Hepatocyte (in vitro differentiated cells): ENCODE measurements around the gene CHSY3. TPM values are rescaled to one million over a fixed set of nuclear protein-coding genes. Genes with fewer than 3 reads are reported as not detected.

ENCODE experiments used
- DNase-seq: peaks from one replicate; pipeline ENCODE4 v3.0.0-alpha.2; 2016; ENCODE audit warnings: low spot score
- H2AFZ ChIP-seq: fragments of 200-600 bp; sonication (generic); 2 replicates; pipeline ENCODE4 v1.6.0; 2016; ENCODE audit warnings: antibody characterized with exemption, mild to moderate bottlenecking
- H3K27ac ChIP-seq: fragments of 200-600 bp; sonication (generic); 2 replicates; pipeline ENCODE4 v1.5.1; 2016; ENCODE audit warnings: mild to moderate bottlenecking
- H3K27me3 ChIP-seq: fragments of 200-600 bp; sonication (generic); 2 replicates; pipeline ENCODE4 v1.6.1; 2016
- H3K36me3 ChIP-seq: fragments of 200-600 bp; sonication (generic); replicated peaks from 2 replicates; pipeline ENCODE4 v1.5.1; 2016; ENCODE audit warnings: low read depth; ENCODE audit not compliant: insufficient read depth
- H3K4me1 ChIP-seq: fragments of 200-600 bp; sonication (generic); 2 replicates; pipeline ENCODE4 v1.5.1; 2016; ENCODE audit warnings: mild to moderate bottlenecking, moderate library complexity; ENCODE audit not compliant: insufficient read depth
- H3K4me2 ChIP-seq: fragments of 200-600 bp; sonication (generic); 2 replicates; pipeline ENCODE4 v1.6.0; 2016
- H3K4me3 ChIP-seq: fragments of 200-600 bp; sonication (generic); 2 replicates; pipeline ENCODE4 v1.5.1; 2016; ENCODE audit warnings: mild to moderate bottlenecking
- H3K79me2 ChIP-seq: fragments of 200-600 bp; sonication (generic); 2 replicates; pipeline ENCODE4 v1.6.0; 2017; ENCODE audit warnings: mild to moderate bottlenecking
- H3K9me2 ChIP-seq: fragments of 200-600 bp; sonication (generic); replicated peaks from 2 replicates; pipeline ENCODE4 v1.6.0; 2017; ENCODE audit warnings: mild to moderate bottlenecking; ENCODE audit not compliant: insufficient read depth
- H3K9me3 ChIP-seq: fragments of 200-600 bp; sonication (generic); 2 replicates; pipeline ENCODE4 v1.5.1; 2016; ENCODE audit warnings: low read depth, mild to moderate bottlenecking
- H4K20me1 ChIP-seq: fragments of 200-600 bp; sonication (generic); 2 replicates; pipeline ENCODE4 v1.6.0; 2016; ENCODE audit warnings: mild to moderate bottlenecking; ENCODE audit not compliant: insufficient read depth, poor library complexity, severe bottlenecking
- EZH2 ChIP-seq: fragments of 200-600 bp; sonication (generic); IDR thresholded peaks from 2 replicates; pipeline ENCODE4 v1.6.1; 2016; ENCODE audit warnings: antibody characterized with exemption, mild to moderate bottlenecking, borderline replicate concordance
- EZH2phosphoT487 ChIP-seq: fragments of 200-600 bp; sonication (generic); IDR thresholded peaks from one replicate; pipeline ENCODE4 v1.6.1; 2018; ENCODE audit warnings: antibody characterized with exemption, mild to moderate bottlenecking, low read depth, moderate library complexity; ENCODE audit not compliant: unreplicated experiment, severe bottlenecking
- WGBS: methylation state at CpG from one replicate; pipeline ENCODE4 v1.1.6; 2016; ENCODE audit warnings: low lambda C conversion rate; ENCODE audit errors: missing lambda C conversion rate; 5-methylcytosine and 5-hydroxymethylcytosine counted together
- polyA plus RNA-seq: library from polyadenylated mRNA; unstranded; fragments of >200 nt; fragmentation: Nextera tagmentation; extraction: Ambion mirVana; gene quantifications from 2 replicates; pipeline ENCODE4 v1.2.1, GENCODE V29; 2016
- total RNA-seq: library from RNA; depleted of rRNA; stranded (reverse); fragments of >200 nt; gene quantifications from 2 replicates; pipeline ENCODE4 v1.2.3, GENCODE V29; 2014
- TF ChIP-seq, protein P1 (sequence below): fragments of 200-600 bp; sonication (generic); IDR thresholded peaks from 2 replicates; pipeline ENCODE4 v1.5.1; 2016; ENCODE audit warnings: antibody characterized with exemption, mild to moderate bottlenecking; ENCODE audit not compliant: poor library complexity

Gene CHSY3
- total and polyA plus RNA-seq, 2 experiments from 2014 or later: 16.0 to 22.4 TPM

DNA sequence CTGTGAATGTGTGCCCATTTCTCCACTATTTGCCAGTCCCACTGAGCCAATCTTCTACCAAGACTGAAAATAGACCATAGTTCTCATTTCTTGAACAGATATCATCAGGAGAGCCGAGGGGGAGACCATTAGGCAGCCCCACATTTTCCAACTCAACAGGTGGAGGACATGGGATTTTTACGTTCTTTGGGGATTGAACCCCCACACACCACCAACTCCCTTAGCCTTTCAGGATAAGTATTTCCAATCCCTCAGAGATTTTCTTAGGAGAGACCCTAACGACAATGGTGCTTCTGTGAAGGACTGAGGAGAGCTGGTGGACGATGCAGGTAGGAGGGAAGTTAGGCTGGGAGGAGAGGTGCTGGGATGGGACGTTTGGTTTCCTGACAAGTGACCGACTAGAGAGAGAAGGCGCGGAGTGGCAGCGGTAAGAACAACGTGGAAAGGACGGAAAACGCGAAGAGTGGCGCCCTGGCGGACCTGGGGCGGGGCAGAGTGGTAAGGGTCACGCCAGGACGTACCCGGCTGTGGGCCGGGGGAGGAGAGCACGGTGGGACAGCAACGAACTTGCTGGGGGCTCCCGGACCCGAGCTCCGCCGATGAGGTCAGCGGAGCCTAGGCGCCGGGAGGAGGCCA lies 681 bp upstream of the CHSY3 start:
- Histone ChIP-seq H3K9me2 (no peaks in the 10 kb centered on the region), H3K79me2 (peaks cover 15% of the 10 kb centered on the region), H3K4me3 (peak overlapping the region; percentile 86), H2AFZ (peak overlapping the region; percentile 97), H3K4me2 (peak overlapping the region; percentile 96), H3K27me3 (no peaks in the 10 kb centered on the region), H3K36me3 (no peaks in the 10 kb centered on the region), H3K9me3 (no peaks in the 10 kb centered on the region), H4K20me1 (no peaks in the 10 kb centered on the region), H3K4me1 (no peaks in the 10 kb centered on the region), H3K27ac (peak overlapping the region; percentile 85)
- no peak for TF ChIP-seq EZH2phosphoT487
- TF ChIP-seq, protein P1, sequence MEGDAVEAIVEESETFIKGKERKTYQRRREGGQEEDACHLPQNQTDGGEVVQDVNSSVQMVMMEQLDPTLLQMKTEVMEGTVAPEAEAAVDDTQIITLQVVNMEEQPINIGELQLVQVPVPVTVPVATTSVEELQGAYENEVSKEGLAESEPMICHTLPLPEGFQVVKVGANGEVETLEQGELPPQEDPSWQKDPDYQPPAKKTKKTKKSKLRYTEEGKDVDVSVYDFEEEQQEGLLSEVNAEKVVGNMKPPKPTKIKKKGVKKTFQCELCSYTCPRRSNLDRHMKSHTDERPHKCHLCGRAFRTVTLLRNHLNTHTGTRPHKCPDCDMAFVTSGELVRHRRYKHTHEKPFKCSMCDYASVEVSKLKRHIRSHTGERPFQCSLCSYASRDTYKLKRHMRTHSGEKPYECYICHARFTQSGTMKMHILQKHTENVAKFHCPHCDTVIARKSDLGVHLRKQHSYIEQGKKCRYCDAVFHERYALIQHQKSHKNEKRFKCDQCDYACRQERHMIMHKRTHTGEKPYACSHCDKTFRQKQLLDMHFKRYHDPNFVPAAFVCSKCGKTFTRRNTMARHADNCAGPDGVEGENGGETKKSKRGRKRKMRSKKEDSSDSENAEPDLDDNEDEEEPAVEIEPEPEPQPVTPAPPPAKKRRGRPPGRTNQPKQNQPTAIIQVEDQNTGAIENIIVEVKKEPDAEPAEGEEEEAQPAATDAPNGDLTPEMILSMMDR: no peak
- TF ChIP-seq EZH2: no peak
- DNase-seq: no peak
- 9% methylated on average over 25 of the region's 29 CpGs for WGBS

DNA sequence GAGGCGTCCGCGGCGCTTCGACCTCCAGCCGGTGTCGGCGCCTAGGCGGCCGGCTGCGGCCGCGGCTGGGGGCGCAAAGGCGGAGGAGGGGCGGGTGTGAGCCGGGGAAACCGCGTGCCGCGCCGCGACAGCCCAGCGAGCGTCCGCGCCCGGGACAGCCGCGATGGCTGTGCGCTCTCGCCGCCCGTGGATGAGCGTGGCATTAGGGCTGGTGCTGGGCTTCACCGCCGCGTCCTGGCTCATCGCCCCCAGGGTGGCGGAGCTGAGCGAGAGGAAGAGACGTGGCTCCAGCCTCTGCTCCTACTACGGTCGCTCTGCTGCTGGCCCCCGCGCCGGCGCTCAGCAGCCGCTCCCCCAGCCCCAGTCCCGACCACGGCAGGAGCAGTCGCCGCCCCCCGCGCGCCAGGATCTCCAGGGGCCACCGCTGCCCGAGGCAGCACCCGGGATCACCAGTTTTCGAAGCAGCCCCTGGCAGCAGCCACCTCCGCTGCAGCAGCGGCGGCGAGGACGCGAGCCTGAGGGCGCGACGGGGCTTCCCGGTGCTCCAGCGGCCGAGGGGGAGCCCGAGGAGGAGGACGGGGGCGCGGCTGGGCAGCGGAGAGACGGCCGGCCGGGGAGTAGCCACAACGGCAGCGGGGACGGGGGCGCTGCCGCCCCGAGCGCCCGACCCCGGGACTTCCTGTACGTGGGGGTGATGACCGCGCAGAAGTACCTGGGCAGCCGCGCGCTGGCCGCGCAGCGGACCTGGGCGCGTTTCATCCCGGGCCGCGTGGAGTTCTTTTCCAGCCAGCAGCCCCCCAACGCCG lies 605 bp downstream of the CHSY3 start:
- H3K4me3 ChIP-seq: peak overlapping the region; percentile 86
- no peaks in the 10 kb centered on the region for H3K9me2 ChIP-seq
- H2AFZ ChIP-seq: peak overlapping the region; percentile 97
- H3K9me3 ChIP-seq: no peaks in the 10 kb centered on the region
- H3K27me3 ChIP-seq: no peaks in the 10 kb centered on the region
- DNase-seq: peak; percentile 49
- no peak for TF ChIP-seq EZH2
- TF ChIP-seq, protein P1: no peak
- TF ChIP-seq EZH2phosphoT487: no peak
- 1% methylated on average over 28 of the region's 105 CpGs for WGBS
- peak overlapping the region; percentile 85 for H3K27ac ChIP-seq
- H3K36me3 ChIP-seq: no peaks in the 10 kb centered on the region
- H3K4me2 ChIP-seq: peak overlapping the region; percentile 96
- H3K4me1 ChIP-seq: no peaks in the 10 kb centered on the region
- peaks cover 23% of the 10 kb centered on the region for H3K79me2 ChIP-seq
- no peaks in the 10 kb centered on the region for H4K20me1 ChIP-seq

DNA sequence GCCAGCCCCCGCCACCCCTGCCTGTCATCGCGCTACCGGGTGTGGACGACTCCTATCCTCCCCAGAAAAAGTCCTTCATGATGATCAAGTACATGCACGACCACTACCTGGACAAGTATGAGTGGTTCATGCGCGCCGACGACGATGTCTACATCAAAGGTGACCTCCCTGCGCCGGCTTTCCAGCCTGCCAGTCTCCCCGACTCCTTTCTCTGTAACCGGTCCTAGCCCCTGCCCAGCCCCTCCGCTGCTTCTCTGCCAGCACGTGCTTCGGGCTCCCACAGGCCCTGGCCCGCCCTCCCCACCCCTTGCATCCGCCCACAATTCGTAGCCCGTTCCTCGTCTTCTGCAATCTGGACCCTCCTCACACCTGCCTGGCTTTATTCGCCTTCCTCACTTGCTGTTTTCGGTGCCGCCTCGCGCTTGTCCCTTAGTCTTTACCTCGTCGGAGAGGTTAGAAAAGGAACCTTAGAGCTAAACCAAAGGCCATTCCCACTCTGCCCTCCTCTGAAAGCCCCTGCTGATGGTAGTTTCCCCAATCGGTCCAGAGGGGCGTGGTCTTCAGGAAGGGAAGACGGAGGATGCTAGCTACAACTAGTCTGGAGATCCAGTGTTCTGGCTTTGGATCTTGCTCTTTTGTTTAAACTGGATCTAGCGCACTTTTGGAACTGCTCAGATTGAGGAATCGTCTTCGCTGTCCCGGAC lies 1.4 kb downstream of the CHSY3 start:
- Histone ChIP-seq H2AFZ (peak overlapping the region; percentile 97), H3K27me3 (no peaks in the 10 kb centered on the region), H3K4me2 (peak overlapping the region; percentile 96), H3K79me2 (peaks cover 28% of the 10 kb centered on the region), H3K9me3 (no peaks in the 10 kb centered on the region), H3K36me3 (no peaks in the 10 kb centered on the region), H3K9me2 (no peaks in the 10 kb centered on the region), H4K20me1 (no peaks in the 10 kb centered on the region), H3K4me3 (peak overlapping the region; percentile 86), H3K4me1 (no peaks in the 10 kb centered on the region), H3K27ac (no peak overlapping the region)
- TF ChIP-seq EZH2phosphoT487 (no peak), EZH2 (no peak)
- TF ChIP-seq, protein P1: no peak
- WGBS: 1% methylated on average over 34 of the region's 37 CpGs
- DNase-seq: peak; percentile 51
